ENCODE data around the gene POLA1.

DNA sequence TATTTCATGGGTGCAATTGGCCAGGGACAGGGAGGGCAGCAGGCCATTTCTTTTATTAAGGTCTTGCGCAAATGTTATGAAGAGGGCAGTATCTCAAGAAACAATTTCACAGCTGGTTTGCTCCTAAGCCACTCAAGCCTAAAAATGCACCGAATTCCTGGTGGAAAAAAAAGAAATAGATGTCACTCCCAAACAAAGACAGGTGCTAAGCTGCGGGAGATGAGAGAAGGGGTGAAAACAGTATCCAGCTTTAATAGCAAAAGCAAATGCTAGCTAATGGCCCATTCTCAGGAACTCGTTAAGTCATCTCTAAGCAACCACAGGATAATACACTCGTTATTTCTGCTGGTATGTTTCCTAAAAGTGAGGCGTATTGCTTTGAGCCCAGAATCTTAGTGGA, 205.7 kb downstream of the POLA1 start:
- TF ChIP-seq, protein P1, sequence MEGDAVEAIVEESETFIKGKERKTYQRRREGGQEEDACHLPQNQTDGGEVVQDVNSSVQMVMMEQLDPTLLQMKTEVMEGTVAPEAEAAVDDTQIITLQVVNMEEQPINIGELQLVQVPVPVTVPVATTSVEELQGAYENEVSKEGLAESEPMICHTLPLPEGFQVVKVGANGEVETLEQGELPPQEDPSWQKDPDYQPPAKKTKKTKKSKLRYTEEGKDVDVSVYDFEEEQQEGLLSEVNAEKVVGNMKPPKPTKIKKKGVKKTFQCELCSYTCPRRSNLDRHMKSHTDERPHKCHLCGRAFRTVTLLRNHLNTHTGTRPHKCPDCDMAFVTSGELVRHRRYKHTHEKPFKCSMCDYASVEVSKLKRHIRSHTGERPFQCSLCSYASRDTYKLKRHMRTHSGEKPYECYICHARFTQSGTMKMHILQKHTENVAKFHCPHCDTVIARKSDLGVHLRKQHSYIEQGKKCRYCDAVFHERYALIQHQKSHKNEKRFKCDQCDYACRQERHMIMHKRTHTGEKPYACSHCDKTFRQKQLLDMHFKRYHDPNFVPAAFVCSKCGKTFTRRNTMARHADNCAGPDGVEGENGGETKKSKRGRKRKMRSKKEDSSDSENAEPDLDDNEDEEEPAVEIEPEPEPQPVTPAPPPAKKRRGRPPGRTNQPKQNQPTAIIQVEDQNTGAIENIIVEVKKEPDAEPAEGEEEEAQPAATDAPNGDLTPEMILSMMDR (IDR thresholded peaks at IDR 0.05; ENCODE audit: low read length): no peak
- TF ChIP-seq EZH2phosphoT487 (IDR thresholded peaks at IDR 0.05; ENCODE audit: low read length): no peak

Measured in MM.1S (cell line).